Fibroblast of skin of back (primary cell): ENCODE data around the gene PTBP1.
"Not testable (repeated sequence)": the region's sequence is repeated elsewhere in the genome, so short reads cannot be mapped to it uniquely, and the experiment has no call there.

Experiments
- DNase-seq: peaks from one replicate; pipeline ENCODE4 v3.0.0-alpha.2; 2013

The PTBP1 gene

DNA sequence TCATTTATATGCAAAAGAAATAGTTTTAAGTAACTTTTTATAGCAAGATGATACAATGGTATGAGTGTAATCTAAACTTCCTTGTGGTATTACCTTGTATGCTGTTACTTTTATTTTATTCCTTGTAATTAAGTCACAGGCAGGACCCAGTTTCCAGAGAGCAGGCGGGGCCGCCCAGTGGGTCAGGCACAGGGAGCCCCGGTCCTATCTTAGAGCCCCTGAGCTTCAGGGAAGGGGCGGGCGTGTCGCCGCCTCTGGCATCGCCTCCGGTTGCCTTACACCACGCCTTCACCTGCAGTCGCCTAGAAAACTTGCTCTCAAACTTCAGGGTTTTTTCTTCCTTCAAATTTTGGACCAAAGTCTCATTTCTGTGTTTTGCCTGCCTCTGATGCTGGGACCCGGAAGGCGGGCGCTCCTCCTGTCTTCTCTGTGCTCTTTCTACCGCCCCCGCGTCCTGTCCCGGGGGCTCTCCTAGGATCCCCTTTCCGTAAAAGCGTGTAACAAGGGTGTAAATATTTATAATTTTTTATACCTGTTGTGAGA lies 14.3 kb downstream of the PTBP1 start:
- DNase-seq: no peak

DNA sequence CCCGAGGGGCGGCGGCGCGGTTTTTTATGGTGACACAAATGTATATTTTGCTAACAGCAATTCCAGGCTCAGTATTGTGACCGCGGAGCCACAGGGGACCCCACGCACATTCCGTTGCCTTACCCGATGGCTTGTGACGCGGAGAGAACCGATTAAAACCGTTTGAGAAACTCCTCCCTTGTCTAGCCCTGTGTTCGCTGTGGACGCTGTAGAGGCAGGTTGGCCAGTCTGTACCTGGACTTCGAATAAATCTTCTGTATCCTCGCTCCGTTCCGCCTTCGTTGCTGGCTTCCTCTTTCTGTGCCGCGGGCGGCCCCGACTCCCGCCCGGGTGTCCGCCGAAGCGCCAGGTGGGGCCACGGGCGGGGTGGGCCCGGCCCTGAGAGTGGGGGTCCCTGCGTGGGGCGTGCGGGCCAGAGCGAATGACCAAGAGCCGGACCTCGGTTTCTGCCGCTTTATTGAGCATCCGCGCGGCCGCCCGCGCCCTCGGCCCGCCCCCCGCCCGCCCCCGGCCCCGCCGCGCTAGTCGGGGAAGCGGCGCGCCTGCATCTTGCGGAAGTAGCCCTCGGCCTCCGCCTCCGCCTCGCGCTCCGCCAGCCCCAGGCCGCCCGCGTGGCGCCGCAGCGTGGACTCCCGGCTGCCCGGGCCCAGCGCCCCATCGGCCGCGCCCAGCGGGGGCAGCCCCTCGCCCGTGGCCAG lies 14.9 kb downstream of the PTBP1 start:
- no peak for DNase-seq

DNA sequence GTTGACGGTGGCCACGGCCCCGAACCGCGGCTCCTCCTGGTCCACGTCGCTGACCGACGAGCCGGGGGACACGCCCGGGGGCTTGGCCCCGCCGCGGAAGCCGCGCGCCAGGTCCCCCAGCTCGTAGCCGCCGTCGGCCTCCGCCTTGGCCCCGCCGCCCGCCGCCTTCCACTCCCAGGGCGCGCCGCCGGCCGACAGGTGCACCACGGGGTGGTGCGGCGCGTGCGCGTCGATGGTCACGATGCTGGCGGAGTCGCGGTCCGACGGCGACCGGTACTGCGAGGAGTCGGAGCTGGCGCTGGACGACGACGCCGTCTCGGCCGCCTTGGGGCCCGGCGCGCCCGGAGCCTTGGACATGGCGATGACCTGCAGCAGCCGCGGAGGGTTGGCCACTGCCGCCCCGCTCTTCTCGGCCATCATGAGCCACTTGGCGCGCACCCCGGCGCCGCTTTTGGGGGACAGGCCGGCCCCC lies 15.5 kb downstream of the PTBP1 start:
- no peak for DNase-seq

DNA sequence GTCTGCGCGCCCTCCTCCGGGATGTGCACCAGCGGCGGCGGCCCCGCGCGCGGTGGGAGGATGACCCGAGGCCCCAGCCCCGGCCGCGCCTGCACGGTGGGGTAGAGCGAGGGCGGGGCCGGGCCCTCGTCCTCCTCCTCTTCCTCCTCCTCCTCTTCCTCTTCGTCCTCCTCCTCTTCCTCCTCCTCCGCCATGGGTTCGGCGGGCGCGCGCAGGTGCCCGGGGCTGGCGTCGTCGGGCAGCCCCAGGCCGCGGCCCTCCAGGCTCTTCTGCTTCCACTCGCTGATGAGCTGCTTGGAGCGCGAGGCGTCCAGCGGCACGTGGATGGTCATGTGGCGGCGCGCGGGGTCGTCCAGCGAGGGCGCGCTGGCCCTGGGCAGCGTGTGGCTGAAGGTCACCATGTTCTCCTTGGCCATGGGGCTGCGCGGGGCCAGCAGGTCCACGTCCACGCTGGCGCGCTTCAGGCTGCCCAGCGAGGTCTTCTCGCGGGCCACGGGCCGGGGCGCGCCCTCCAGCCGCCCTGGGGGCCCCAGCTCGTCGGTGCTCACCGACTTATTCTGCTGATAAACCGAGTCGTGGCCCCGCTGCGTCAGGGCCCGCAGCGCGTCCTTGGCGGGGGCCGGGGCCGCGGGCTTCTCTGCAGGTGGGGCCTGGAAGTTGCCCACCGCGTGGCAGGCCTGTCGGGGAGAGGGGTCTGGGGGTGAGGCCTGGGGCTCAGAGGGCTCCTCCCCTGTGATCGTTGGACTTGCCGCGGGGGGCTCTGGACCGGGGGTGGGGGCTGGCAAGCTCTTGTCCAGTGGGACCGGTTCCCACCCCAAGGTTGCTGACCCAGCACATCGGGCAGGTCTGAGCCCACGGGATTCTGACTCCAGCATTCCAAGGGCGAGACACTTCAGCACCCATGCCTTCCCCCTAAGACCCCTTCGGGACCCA lies 16.2 kb downstream of the PTBP1 start:
- no peak for DNase-seq

DNA sequence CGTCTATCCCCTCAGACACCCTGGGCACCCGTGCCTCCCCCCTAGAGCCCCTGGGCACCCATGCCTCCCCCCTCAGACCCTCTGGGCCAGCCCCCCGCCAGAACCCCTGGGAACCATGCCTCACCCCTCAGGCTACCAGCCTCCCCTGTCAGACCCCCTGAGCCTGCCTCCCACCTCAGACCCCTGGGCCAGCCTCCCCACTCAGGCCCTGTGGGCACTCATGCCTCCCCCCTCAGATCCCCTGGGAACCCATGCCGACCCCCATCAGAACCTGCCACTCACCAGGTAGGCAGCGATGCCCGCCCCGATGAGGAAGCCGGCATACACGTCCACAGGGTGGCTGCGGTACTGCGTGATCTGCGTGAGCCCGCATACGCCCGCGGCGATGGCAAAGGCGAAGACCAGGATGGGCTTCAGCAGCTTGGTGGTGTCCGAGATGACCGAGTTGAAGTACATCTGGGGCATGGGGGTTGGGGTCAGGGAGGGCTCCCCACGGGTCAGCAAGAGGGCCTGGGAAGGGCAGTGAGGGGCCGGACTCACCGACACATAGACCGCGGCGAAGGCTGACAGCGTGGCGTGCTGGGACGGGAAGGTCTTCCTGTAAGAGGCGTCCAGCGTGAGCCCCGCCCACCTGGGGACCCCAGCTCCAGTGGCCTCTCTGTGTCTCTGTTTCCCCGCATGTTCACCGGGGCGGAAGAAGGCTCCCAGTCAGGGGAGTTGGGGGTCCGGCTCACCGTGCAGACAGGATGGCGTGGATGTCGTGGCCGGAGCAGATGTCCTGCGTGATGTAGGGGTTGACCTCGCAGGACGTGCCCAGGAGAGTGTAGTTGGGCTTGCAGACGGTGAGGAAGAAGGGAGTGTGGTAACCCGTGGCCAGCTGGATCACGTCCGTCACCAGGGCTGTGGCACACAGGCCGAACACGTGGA lies 17.2 kb downstream of the PTBP1 start:
- no peak for DNase-seq

DNA sequence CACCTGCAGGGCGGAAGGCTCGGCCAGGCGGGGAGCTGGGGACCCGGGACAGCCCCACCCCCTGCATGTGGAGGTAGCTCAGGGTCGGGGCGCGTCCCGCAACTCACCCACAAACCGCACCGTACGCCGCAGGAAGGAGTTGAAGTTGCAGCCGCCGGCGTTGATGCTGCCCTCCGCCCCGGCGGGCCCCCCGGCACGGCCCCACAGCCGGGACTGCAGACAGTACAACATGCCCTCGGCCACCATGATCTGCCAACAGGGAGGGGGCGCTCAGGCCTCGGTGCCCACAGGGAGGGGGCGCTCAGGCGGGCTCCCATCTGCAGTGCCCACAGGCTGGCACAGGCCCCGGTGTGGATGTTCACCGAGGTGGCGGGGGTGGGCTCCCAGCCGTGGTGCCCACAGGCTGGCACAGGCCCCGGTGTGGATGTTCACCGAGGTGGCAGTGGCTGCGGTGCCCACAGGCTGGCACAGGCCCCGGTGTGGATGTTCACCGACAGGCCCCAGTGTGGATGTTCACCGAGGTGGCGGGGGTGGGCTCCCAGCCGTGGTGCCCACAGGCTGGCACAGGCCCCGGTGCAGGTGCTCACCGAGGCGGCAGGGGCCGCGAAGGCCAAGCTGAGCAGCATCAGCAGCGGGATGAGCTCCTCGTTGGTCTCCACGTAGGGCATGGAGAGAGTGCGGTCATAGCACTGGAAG lies 18.0 kb downstream of the PTBP1 start:
- no peak for DNase-seq

DNA sequence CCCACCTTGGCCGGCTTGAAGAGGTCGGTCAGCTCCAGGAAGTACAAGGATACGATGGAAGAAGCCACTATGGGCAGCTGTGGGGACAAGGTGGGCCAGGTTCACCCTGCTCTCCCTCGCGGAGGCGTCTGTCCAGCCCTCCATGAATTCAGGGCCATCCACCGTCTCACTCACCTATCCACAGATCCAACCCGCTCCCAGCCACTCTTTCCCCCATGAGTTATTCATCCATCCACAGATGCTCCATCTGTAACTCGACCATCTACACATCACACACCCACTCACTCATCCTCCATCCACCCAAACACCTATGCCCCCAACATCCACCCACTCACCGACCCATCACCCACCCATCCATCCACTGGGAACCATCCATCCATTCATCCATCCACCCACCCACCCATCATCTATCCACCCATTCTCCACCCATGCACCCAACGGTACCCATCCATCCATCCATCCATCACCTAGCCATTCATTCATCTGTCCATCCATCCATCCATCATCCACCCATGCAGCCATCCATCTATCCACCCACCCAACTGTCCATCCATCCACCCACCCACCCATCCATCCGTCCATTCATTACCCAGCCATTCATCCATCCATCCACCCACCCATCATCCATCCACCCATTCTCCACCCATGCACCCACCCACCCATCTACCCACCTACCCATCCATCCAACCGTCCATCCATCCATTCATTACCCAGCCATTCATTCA lies 18.7 kb downstream of the PTBP1 start:
- DNase-seq: no peak

DNA sequence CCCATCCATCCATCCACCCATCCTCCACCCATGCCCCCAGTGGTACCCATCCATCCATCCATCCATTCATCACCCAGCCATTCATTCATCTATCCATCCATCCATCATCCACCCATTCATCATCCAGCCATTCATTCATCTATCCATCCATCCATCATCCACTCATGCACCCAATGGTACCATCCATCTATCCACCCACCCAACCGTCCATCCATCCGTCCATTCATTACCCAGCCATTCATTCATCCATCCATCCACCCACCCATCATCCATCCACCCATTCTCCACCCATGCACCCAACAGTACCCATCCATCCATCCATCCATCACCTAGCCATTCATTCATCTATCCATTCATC lies 19.2 kb downstream of the PTBP1 start:
- no peak for DNase-seq

DNA sequence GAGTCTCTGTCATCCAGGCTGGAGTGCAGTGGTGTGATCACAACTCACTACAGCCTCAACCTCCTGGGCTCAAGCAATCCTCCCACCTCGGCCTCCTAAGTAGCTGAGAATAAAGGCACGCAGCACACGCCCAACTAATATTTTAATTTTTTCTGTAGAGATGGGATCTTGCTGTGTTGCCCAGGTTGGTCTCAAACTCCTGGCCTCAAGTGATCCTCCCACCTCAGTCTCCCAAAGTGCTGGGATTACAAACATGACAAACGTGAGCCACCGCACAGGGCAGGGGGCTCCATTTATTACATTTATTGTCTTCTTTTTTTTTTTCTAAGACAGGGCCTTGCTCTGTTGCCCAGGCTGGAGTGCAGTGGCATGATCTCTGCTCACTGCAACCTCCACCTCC lies 23.0 kb downstream of the PTBP1 start:
- not testable (repeated sequence) for DNase-seq

DNA sequence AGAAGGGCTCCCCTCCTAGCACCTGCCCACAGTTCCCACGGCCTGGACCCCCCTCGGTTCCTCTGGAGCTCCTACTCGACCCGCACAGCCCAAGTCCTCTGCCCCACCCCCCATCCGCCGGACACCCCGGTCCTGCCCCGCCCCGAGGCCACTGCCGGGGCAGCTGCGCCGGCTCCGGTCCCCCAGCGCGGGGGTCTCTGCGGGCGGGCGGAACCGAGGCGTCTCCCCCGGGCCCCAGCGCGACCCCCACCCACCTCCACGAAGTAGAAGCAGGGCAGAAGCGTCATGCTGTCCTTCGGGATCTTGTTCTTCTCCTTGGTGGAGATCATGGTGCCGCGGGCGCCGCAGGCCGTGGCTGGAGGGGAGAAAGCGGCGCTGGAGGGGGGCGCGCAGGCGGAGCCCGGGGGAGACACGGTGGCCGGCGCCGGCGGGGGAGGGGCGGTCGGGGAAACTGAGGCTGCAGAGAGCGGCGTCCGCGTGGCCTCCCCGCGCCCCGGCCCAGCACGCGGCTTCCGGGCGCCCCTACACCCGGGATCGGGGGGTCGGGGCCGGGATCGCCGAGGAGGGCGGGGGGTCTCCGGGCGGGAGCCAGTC lies 24.1 kb downstream of the PTBP1 start:
- no peak for DNase-seq

DNA sequence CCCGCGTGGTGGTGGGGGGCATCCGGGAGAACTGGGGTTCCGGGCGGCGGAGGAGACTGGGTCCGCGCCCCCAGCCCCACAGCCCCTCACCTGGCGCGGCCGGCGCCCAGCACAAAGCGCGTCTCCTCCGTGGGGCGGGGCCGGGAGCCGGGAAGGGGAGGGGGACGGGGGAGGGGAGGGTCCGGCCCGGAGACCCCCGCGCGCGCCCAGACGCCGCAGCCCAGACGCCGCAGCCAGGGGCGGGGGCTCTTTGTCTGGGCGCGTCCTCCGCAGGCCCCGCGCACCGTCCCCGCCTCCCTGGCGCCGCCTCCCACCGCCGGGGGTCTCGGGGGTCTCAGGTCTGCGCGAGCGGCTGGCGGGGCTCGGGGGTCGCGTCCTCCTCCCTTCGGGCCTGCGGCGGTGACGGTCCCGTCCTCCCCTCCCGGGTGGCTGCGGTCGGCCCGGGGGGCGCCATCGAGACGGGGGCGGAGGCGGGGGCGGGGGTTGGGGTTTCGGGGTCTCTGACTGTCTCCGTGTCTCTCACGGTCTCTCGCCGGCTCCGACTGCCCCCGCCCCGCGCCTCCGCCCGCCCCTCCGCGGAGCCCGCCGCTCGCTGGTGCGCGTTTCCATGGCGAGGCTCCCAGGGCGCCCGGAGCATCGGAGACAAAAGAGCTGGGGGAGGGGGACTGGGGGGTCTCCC lies 24.7 kb downstream of the PTBP1 start, which contains the start of gene PLPPR3:
Gene PLPPR3 (minus strand): TSS at position 131 of the 679 bp plus-strand sequence. CDS start 396 bp downstream, outside the sequence.
- no peak for DNase-seq

DNA sequence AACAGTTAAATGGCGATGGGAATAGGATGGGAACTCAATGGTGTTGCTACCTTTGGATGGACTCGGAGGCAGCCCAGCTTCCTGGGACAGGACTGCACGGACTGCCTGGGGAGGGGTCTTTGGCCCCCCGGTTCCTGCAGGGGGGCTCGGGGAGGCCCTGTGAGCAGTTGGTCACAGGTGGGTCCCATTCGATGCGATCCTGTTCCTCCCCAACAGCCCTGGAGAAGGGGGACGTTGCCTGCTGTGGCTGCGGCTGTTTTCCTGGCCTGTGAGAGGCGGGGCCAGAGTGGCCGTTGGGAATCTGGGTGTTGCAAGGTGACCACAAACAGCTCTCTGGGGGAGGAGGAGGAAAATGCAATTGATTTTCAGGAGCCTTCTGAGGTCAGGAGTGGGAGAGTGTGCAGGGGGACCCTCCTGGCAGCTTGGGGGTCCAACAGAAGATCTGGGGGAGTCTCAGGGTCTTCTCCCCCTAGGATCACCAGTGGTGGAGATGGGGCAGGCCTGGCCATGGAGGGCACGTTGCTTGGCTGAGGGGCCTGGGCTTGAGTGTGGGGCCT lies 26.4 kb downstream of the PTBP1 start:
- no peak for DNase-seq

DNA sequence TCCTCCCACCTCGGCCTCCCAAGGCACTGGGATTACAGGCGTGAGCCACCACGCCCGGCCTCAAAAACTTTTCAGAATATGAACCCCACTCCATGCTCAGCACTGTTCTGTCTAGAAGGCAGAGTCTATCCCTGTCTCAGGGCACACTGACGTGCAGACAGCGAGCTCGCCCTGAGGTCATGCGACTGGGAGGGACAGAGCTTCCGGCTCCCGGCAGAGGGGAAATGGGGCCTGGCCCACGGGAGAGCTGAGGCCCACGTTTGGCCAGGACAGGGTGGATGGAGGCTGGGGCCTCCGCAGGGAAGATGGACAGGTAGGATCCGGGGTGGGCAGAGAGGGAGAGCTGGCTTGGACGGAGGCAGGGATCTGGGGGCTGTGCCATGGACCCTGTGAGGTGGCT lies 27.6 kb downstream of the PTBP1 start:
- no peak for DNase-seq

DNA sequence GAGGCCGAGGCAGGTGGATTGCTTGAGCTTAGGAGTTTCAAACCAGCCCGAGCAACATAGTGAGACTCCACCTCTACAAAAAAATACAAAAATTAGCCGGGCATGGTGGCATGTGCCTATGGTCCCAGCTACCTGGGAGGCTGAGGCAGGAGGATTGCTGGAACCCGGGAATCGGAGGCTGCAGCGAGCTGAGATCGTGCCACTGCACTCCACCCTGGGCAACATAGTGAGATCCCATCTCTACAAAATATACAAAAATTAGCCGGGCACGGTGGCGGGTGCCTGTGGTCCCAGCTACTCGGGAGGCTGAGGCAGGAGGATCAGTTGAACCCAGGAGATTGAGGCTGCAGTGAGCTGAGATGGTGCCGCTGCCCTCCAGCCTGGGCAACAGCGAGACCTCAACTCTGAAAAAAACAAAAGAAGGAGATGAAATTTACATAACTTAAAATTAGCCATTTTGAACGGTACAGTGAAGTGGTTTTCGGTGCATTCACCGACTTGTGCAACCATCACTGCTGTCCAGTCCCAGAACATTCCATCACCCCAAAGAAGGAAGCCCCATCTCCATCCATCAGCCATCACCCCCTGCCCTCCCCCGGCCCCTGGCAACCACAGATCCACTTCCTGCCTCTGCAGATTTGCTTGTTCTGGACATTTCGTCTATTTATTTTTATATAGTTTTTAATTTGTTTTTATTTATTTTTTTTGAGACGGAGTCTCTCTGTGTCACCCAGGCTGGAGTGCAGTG lies 28.8 kb downstream of the PTBP1 start:
- no peak for DNase-seq

DNA sequence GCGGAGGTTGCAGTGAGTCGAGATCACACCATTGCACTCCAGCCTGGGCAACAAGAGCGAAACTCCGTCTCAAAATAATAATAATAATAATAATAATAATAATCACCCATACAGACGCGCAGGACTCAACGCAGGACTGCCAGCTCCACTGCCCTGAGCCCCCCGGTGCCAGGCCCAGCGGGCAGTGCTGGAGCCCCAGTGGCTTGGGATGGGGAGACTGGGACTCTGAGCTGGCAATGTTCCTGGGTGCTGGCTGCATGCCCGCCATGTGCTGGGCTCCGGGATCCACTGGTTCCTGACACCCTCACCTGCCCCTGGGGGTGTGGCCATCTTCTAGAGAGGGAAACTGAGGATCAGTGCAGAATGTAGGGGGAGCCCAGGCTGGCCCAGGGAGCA lies 30.1 kb downstream of the PTBP1 start:
- DNase-seq: no peak

DNA sequence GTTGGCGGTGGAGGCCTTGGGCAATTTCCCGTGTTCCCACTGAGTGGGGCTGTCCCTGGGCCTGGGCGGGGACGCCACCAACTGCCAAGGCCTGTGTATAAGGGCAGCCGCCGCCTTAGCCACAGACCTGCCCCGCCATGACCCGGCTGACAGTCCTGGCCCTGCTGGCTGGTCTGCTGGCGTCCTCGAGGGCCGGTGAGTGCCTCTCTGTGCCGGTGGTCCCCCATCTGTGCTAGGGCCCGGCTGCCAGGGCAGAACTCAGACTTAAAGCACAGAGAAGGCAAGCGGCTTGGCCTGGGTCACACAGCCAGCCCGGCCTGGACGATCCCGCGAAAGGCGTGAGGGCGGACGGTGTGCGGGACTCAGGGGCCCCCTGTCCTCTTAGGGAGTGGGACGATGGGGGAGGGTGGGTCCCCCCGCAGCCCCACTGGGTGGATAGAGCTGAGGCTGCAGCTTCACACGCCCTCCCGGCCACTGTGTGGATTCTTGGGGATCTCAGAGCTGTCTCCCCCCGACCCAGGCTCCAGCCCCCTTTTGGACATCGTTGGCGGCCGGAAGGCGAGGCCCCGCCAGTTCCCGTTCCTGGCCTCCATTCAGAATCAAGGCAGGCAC lies 30.6 kb downstream of the PTBP1 start, which contains the start of gene AZU1:
Gene AZU1 (plus strand): TSS at position 128 of the 612 bp plus-strand sequence. CDS start 10 bp downstream, at position 138.
- no peak for DNase-seq

DNA sequence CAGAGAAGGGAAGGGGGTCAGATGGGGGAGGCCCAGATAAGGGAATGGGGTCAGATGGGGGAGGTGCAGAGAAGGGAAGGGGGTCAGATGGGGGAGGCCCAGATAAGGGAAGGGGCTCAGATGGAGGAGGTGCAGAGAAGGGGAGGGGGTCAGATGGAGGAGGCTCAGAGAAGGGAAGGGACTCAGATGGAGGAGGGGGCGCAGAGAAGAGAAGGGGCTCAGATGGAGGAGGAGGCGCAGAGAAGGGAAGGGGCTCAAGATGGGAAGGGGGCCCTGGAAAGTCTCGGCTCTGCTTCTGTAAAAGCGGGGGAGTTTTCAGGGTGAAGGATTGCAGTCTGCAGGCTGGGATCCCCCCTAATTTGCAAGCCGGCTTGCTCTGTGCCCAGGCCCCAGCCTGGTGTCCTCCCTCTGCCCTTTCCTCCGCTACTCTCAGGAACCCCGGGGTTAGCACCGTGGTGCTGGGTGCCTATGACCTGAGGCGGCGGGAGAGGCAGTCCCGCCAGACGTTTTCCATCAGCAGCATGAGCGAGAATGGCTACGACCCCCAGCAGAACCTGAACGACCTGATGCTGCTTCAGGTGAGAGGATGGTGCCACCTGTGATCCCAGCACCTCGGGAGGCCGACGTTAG lies 32.0 kb downstream of the PTBP1 start:
- no peak for DNase-seq
